ENCODE measurements around the gene PIK3C3.

GRCh38 chr18:41905786-41906527 lies 49.1 kb upstream of the PIK3C3 start:
- TF ChIP-seq ZFP1 (CRISPR knock-in tag; IDR thresholded peaks at IDR 0.05) = no peak
- no peak for TF ChIP-seq ZFX (CRISPR knock-in tag; IDR thresholded peaks at IDR 0.05)
- no peak for TF ChIP-seq POLR2A (conservative IDR thresholded peaks at IDR 0.05)
- no peak for TF ChIP-seq POLR2AphosphoS5 (IDR thresholded peaks at IDR 0.05; ENCODE audit: control insufficient read depth, insufficient read depth, low read depth, low read length)
- no peak for TF ChIP-seq E2F1 (CRISPR knock-in tag; IDR thresholded peaks at IDR 0.05)
- no peak for TF ChIP-seq EZH2 (IDR thresholded peaks at IDR 0.05; ENCODE audit: borderline replicate concordance, low read depth, low read length)
- no peak for TF ChIP-seq SNRNP70 (optimal IDR thresholded peaks at IDR 0.05; ENCODE audit: low read depth, low read length)
